GM18951 (cell line): ENCODE measurements around the gene RTN4.

ENCODE experiments used
- POLR2A ChIP-seq: IDR thresholded peaks from 4 replicates; pipeline ENCODE4 v1.6.1; 2011; ENCODE audit warnings: mild to moderate bottlenecking; ENCODE audit not compliant: insufficient read length, insufficient read depth; ENCODE audit errors: extremely low read depth
- in situ Hi-C: fragments of 300-500 bp; cut with MboI; formaldehyde crosslinking; loops from one replicate; pipeline ENCODE4 v1.12.0; 2022; ENCODE audit warnings: low sequenced_read_pairs, mixed read lengths, inconsistent platforms; ENCODE audit not compliant: unreplicated experiment

Gene RTN4

DNA sequence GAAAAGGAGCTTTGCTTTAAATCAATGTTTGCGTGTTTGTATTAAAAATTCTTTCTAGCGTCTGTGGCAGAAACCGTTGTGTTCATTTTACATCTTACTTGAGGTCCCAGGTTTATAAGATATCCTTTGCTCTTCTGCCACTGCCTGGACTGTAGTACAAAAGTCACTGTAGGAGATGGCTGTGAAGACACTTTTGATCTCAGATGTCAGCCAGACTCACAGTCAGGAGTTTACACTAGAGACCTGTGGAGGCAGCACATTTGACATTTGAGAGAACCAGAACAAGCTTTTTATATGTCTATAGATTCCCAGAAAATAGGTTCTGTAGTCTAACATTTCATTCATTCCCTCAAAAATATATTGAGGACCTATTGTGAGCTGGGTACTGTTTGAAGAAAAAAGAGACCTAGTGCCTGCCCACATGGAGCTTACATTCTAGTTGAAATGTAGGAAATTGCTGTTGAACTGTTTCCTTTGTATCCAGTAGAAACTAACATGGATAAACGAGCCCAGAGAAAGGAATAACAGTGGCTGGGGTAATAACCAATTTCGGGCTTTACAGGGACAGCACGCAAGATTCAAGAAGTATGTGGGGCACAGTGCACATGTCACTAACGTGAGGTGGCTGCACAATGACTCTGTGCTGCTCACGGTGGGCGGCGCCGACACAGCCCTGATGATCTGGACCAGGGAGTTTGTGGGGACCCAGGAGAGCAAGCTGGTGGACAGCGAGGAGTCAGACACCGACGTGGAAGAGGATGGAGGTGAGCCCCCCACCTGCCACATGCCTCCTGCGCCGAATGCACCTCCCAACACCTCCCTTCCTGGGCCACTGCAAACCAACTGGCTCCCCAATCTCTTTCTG, 122.3 kb downstream of the RTN4 start:
- in situ Hi-C loops = no loop called here
- TF ChIP-seq POLR2A = no peak

DNA sequence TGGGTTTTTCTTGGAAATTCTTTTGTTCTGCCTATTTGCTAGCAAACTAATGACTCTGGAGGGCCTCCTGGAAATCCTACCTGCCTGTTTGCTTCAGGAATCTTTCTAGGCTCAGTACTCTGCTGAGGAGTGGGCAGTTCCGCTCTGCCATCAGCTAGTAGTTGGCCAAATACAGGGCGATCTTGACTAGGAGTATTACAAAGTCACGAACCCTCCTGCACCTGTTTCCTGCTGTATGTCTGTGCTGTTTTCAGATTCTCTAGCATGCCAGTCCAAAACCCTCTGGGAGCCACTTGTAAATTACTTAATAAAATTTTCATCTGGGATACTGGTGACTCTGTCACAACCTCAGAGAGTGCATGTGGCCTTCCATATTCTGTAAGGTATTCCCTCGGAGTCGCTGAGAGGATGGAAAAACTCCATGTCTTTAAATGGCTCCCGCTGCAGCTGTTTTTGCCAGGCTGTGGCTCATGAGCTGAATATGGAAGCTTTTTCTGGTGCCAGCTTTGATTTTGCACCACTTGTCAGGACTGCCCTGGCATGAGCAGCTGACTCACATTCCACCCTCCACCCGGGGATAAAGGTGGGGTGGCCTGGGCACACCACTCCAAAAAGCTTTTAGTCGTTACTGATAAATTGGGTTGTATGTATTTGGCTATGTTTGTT, 123.0 kb downstream of the RTN4 start:
- no peak for TF ChIP-seq POLR2A
- in situ Hi-C loops = no loop called here

DNA sequence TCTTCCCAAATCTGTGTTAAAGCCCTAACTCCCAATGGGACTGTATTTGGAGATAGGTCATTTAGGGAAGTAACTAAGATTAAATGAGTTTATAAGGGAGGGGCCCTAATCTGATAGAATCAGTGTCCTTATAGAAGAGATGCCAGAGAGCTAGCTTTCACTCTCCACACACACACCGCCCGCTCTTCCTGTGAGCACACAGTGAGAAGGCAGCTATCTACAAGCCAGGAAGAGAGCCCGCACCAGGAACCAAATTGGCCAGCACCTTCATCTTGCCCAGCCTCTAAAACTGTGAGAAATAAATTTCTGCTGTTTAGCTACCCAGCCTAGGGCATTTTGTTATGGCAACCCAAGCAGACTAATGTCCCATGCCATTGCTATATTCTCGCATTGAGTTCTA, 125.2 kb downstream of the RTN4 start:
- no peak for TF ChIP-seq POLR2A
- in situ Hi-C loops = no loop called here

DNA sequence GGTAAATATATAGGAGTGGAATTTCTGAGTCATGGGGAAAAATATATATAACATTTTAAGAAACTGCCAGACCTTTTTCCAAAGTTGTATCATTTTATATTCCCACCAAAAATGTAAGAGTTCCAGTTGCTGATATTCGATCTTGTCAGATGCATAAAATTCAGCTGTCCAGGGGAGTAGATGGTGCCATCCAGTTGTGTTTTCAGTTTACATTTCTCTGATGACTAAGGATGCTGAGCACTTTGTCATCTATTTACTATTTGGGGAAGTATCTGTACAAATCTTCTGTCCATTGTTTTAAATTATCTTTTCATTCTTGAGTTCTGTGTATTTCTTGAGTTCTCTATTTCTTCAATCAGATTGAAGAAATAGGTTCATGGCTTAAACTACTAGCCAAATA, 126.1 kb downstream of the RTN4 start:
- TF ChIP-seq POLR2A = no peak
- in situ Hi-C loops = no loop called here
